Endothelial cell of umbilical vein (primary cell): ENCODE data around the gene RTN4R. TPM values are rescaled to one million over a fixed set of nuclear protein-coding genes. Genes with fewer than 3 reads are reported as not detected.

Experiments
- BruUV-seq: library from RNA; stranded (reverse); fragments of 400-500 nt; replicated peaks from 2 replicates; lab custom pipeline; 2021; lab: Mats Ljungman, UMichigan
- CTCF ChIA-PET: fragments of 300-600, 350-600 bp; sonication (Branson Sonifier 250); formaldehyde crosslinking; loops from one replicate; lab custom pipeline; 2021; ENCODE audit warnings: antibody characterized with exemption, inconsistent platforms; lab: Charles Lee
- POLR2A ChIA-PET: fragments of 300-600, 350-600 bp; sonication (Branson Sonifier 250); formaldehyde crosslinking; loops from one replicate; lab custom pipeline; 2021; ENCODE audit warnings: antibody characterized with exemption, inconsistent platforms; lab: Charles Lee
- DNase-seq: peaks from one replicate; pipeline ENCODE4 v3.0.0-alpha.2; 2011; ENCODE audit warnings: low read depth, low spot score
- FAIRE-seq: peaks from 2 replicates; lab custom pipeline; 2011; peaks lifted over from hg19 to GRCh38; lab: Jason Lieb, UNC
- H2AFZ ChIP-seq: 2 replicates; pipeline ENCODE4 v1.6.0; 2012; ENCODE audit warnings: low read depth, low read length, control low read depth, inconsistent platforms
- H3K27ac ChIP-seq: 2 replicates; pipeline ENCODE4 v1.5.1; 2011; ENCODE audit warnings: low read depth, mild to moderate bottlenecking, control low read depth, low read length, moderate library complexity; ENCODE audit not compliant: insufficient read depth
- H3K27me3 ChIP-seq, 2 experiments: 2 replicates each; pipeline versions ENCODE4 v1.6.0 to v1.6.1; 2011; ENCODE audit warnings: low read length in 2 of 2, mixed read lengths in 1 of 2; ENCODE audit not compliant: control insufficient read depth in 2 of 2, insufficient read depth in 2 of 2
- H3K36me3 ChIP-seq, 2 experiments: 2 replicates in 1 of 2; 3 replicates in 1 of 2; pipeline ENCODE4 v1.5.1; 2011; ENCODE audit warnings: low read length in 2 of 2, mild to moderate bottlenecking in 1 of 2, moderate library complexity in 1 of 2; ENCODE audit not compliant: control insufficient read depth in 2 of 2, insufficient read depth in 2 of 2; ENCODE audit errors: extremely low read depth in 1 of 2
- H3K4me1 ChIP-seq: 3 replicates; pipeline ENCODE4 v1.5.1; 2011; ENCODE audit warnings: mild to moderate bottlenecking, low read length; ENCODE audit not compliant: control insufficient read depth, insufficient read depth; ENCODE audit errors: extremely low read depth
- H3K4me2 ChIP-seq: 2 replicates; pipeline ENCODE4 v1.6.1; 2011; ENCODE audit warnings: low read length, control low read depth, mixed read lengths; ENCODE audit not compliant: insufficient read depth
- H3K4me3 ChIP-seq, 3 experiments: fragments of 200-600 bp in 1 of 3; sonication (generic), shearing (Covaris generic) in 1 of 3; replicated peaks in 1 of 3; 2 replicates each; pipeline ENCODE4 v1.5.1; 2011 to 2016; ENCODE audit warnings: control low read depth in 3 of 3, low read length in 3 of 3, mild to moderate bottlenecking in 2 of 3, inconsistent platforms in 1 of 3, low read depth in 1 of 3, moderate library complexity in 1 of 3; ENCODE audit not compliant: insufficient read depth in 1 of 3
- H3K79me2 ChIP-seq: 2 replicates; pipeline ENCODE4 v1.6.0; 2012; ENCODE audit warnings: low read length, inconsistent platforms; ENCODE audit not compliant: control insufficient read depth, insufficient read depth
- H3K9ac ChIP-seq: replicated peaks from 2 replicates; pipeline ENCODE3; 2011; ENCODE audit warnings: low read length, control low read depth; ENCODE audit not compliant: insufficient read depth; ENCODE audit errors: extremely low read depth
- H3K9me1 ChIP-seq: replicated peaks from 3 replicates; pipeline ENCODE4 v1.6.0; 2011; ENCODE audit warnings: mild to moderate bottlenecking, low read length; ENCODE audit not compliant: control insufficient read depth, insufficient read depth; ENCODE audit errors: extremely low read depth
- H3K9me3 ChIP-seq: replicated peaks from 2 replicates; pipeline ENCODE4 v1.5.1; 2012; ENCODE audit warnings: low read length, inconsistent platforms; ENCODE audit not compliant: control insufficient read depth, insufficient read depth
- H4K20me1 ChIP-seq: replicated peaks from 2 replicates; pipeline ENCODE3; 2011; ENCODE audit warnings: mild to moderate bottlenecking, low read length; ENCODE audit not compliant: control insufficient read depth, insufficient read depth; ENCODE audit errors: extremely low read depth
- EZH2 ChIP-seq: IDR thresholded peaks from 2 replicates; pipeline ENCODE4 v1.6.1; 2012; ENCODE audit warnings: borderline replicate concordance, low read depth, mild to moderate bottlenecking, moderate library complexity, low read length, inconsistent platforms; ENCODE audit not compliant: severe bottlenecking
- FOS ChIP-seq: IDR thresholded peaks from 2 replicates; pipeline ENCODE4 v1.6.1; 2011; ENCODE audit warnings: mild to moderate bottlenecking, low read length, moderate library complexity, borderline replicate concordance; ENCODE audit not compliant: insufficient read depth
- GATA2 ChIP-seq: IDR thresholded peaks from 2 replicates; pipeline ENCODE4 v1.7.0; 2011; ENCODE audit warnings: low read depth, mild to moderate bottlenecking, moderate library complexity, mixed read lengths, low read length; ENCODE audit not compliant: insufficient read length, insufficient read depth
- JUN ChIP-seq: IDR thresholded peaks from 2 replicates; pipeline ENCODE4 v1.6.1; 2011; ENCODE audit warnings: borderline replicate concordance, low read depth; ENCODE audit not compliant: insufficient read length, insufficient read depth
- MYC ChIP-seq: IDR thresholded peaks from one replicate; pipeline ENCODE4 v1.6.1; 2011; ENCODE audit warnings: mild to moderate bottlenecking, low read depth, low read length
- POLR2A ChIP-seq: IDR thresholded peaks from 2 replicates; pipeline ENCODE4 v1.6.1; 2012; ENCODE audit warnings: low read depth, mild to moderate bottlenecking, control low read depth, low read length
- POLR2AphosphoS5 ChIP-seq: IDR thresholded peaks from 2 replicates; pipeline ENCODE4 v1.6.1; 2012; ENCODE audit warnings: low read depth, mild to moderate bottlenecking, control low read depth, low read length, moderate library complexity; ENCODE audit not compliant: insufficient read depth
- dilution Hi-C: fragments of 300-500 bp; cut with MboI; formaldehyde crosslinking; loops from one replicate; pipeline ENCODE4 v1.15.0; 2019; ENCODE audit warnings: low sequenced_read_pairs; ENCODE audit not compliant: extremely low pct_ligation_motif_present
- intact Hi-C: fragments of 100-400 bp; cut with micrococcal nuclease; formaldehyde crosslinking; loops from one replicate; pipeline ENCODE4 v1.10.0; 2022
- polyA plus RNA-seq, 4 experiments: library from polyadenylated mRNA; depleted of rRNA in 3 of 4; stranded (reverse) in 3 of 4; unstranded in 1 of 4; fragments of >200 nt; gene quantifications; 2 replicates each; pipeline versions ENCODE4 v1.2.1 to v1.2.3, GENCODE V29; 2011 to 2012; ENCODE audit warnings: missing spikeins in 1 of 4
- total RNA-seq: library from RNA; stranded (reverse); gene quantifications from 2 replicates; pipeline ENCODE4 v1.2.3, GENCODE V29; 2021
- TF ChIP-seq, protein P1 (sequence below), 2 donors: IDR thresholded peaks; 1 replicate in 1 of 2; 2 replicates in 1 of 2; pipeline ENCODE4 v1.5.1; 2011; ENCODE audit warnings: low read length in 2 of 2, mild to moderate bottlenecking in 2 of 2, moderate library complexity in 2 of 2, control low read depth in 1 of 2, inconsistent platforms in 1 of 2, low read depth in 1 of 2; ENCODE audit not compliant: insufficient read depth in 1 of 2; ENCODE audit errors: extremely low read depth in 1 of 2
- TF ChIP-seq, protein P2 (sequence below): IDR thresholded peaks from 2 replicates; pipeline ENCODE4 v1.6.1; 2011; ENCODE audit not compliant: insufficient read depth, insufficient read length

RTN4R gene
- total and polyA plus RNA-seq, 2 donors (not counting 3 experiments of a cell fraction or from before 2014, with no cell fraction given) = 1.2 to 2.2 TPM

DNA sequence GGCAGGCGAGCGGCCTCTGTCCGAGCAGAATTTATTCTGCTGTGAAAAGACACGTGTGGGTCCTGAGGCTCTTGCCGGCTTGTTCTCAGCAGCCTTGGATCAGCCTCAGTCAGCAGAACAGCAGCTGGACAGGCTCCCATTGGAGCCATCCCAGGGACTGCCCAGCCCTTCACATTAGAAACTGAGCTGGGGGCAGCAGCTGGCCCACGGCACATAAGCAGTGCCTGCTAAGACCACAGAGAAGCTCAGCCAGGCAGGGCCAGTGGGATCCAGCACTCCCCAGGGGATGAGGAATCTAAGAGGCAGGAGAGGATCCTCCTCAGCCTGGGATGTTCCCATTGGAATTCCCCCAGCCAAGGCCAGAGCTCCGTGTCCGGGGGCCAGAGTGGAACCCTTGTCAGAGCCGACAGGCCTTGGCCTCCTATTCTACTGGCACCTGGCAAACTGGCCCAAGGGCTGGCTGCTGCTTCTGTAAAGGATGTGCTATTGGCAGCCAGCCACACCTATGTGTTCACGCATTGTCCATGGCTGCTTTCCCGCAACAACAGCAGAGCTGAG is 18.2 kb downstream of the RTN4R start:
- no peaks in the 10 kb centered on the region for H3K9me3 ChIP-seq
- H3K4me3 ChIP-seq = no peak overlapping the region
- H3K9me1 ChIP-seq = no peaks in the 10 kb centered on the region
- dilution Hi-C loops = no loop called here
- no TSS peak for BruUV-seq
- H2AFZ ChIP-seq = no peak overlapping the region
- ChIA-PET CTCF (interaction anchor here (0.8 kb wide), 1 partner anchor 8 kb away, joined by 3 read pairs; no protein-coding TSS in a partner anchor), POLR2A (interaction anchor here (0.6 kb wide), 1 partner anchor 39 kb away, joined by 3 read pairs; no protein-coding TSS in a partner anchor)
- no peak overlapping the region for H3K4me2 ChIP-seq
- no peaks in the 10 kb centered on the region for H3K4me1 ChIP-seq
- FAIRE-seq (no peak), DNase-seq (peak; percentile 30)
- H3K79me2 ChIP-seq = no peaks in the 10 kb centered on the region
- H3K27ac ChIP-seq = no peak overlapping the region
- no peaks in the 10 kb centered on the region for H3K36me3 ChIP-seq
- H4K20me1 ChIP-seq = no peaks in the 10 kb centered on the region
- no peaks in the 10 kb centered on the region for H3K27me3 ChIP-seq
- H3K9ac ChIP-seq = no peak overlapping the region
- no peak for TF ChIP-seq POLR2A
- TF ChIP-seq POLR2AphosphoS5 = no peak
- TF ChIP-seq, protein P1, sequence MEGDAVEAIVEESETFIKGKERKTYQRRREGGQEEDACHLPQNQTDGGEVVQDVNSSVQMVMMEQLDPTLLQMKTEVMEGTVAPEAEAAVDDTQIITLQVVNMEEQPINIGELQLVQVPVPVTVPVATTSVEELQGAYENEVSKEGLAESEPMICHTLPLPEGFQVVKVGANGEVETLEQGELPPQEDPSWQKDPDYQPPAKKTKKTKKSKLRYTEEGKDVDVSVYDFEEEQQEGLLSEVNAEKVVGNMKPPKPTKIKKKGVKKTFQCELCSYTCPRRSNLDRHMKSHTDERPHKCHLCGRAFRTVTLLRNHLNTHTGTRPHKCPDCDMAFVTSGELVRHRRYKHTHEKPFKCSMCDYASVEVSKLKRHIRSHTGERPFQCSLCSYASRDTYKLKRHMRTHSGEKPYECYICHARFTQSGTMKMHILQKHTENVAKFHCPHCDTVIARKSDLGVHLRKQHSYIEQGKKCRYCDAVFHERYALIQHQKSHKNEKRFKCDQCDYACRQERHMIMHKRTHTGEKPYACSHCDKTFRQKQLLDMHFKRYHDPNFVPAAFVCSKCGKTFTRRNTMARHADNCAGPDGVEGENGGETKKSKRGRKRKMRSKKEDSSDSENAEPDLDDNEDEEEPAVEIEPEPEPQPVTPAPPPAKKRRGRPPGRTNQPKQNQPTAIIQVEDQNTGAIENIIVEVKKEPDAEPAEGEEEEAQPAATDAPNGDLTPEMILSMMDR (IDR thresholded peaks at IDR 0.05; ENCODE audit: extremely low read depth in 1 of 2, insufficient read depth in 1 of 2, low read depth in 1 of 2, low read length in 2 of 2) = no peak
- TF ChIP-seq GATA2 = no peak
- TF ChIP-seq EZH2 = no peak
- TF ChIP-seq JUN = no peak
- TF ChIP-seq, protein P2, sequence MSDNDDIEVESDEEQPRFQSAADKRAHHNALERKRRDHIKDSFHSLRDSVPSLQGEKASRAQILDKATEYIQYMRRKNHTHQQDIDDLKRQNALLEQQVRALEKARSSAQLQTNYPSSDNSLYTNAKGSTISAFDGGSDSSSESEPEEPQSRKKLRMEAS = no peak
- no peak for TF ChIP-seq FOS
- no peak for TF ChIP-seq MYC
- intact Hi-C loops = no loop called here
